WTC11 (cell line): Measurements from ENCODE around the gene ACTR3C. TPM values are rescaled to one million over a fixed set of nuclear protein-coding genes. Genes with fewer than 3 reads are reported as not detected.

ENCODE experiments used
- ATAC-seq: fragments of 200-7000 bp; cut with Tn5 transposase; 2 replicates; pipeline ENCODE4 v1.10.0; 2021; ENCODE audit warnings: mild to moderate bottlenecking, moderate library complexity
- CTCF ChIA-PET: fragments of 300-600 bp; sonication (Branson Sonifier 250); formaldehyde crosslinking; loops from one replicate; lab custom pipeline; 2021; ENCODE audit warnings: antibody characterized with exemption; lab: Charles Lee
- POLR2A ChIA-PET: fragments of 350-600 bp; sonication (Branson Sonifier 250); formaldehyde crosslinking; loops from one replicate; lab custom pipeline; 2021; ENCODE audit warnings: antibody characterized with exemption; lab: Charles Lee
- DNase-seq: peaks from one replicate; pipeline ENCODE4 v3.0.0; 2021; ENCODE audit warnings: low spot score
- H3K27ac Mint-ChIP-seq: 2 replicates; pipeline ENCODE4 v1.8.0; 2021; ENCODE audit warnings: mixed read lengths
- H3K27me3 Mint-ChIP-seq: 2 replicates; pipeline ENCODE4 v1.8.0; 2021; ENCODE audit warnings: low read depth, mild to moderate bottlenecking, moderate library complexity, mixed read lengths
- H3K36me3 Mint-ChIP-seq: 2 replicates; pipeline ENCODE4 v1.8.0; 2021; ENCODE audit warnings: mixed read lengths
- H3K4me1 Mint-ChIP-seq: 2 replicates; pipeline ENCODE4 v1.8.0; 2022; ENCODE audit warnings: mixed read lengths
- H3K4me3 Mint-ChIP-seq: 2 replicates; pipeline ENCODE4 v1.8.0; 2021; ENCODE audit warnings: mild to moderate bottlenecking, moderate library complexity, mixed read lengths
- H3K9me3 Mint-ChIP-seq: 2 replicates; pipeline ENCODE4 v1.8.0; 2021; ENCODE audit warnings: mixed read lengths
- FOXJ3 ChIP-seq: sonication (generic); formaldehyde crosslinking; IDR thresholded peaks from 2 replicates; pipeline ENCODE4 v1.9.0; 2021; ENCODE audit warnings: missing genetic modification reagents, mild to moderate bottlenecking, borderline replicate concordance
- FOXP1 ChIP-seq: sonication (generic); formaldehyde crosslinking; IDR thresholded peaks from 2 replicates; pipeline ENCODE4 v1.8.0; 2022; ENCODE audit warnings: missing genetic modification reagents, mild to moderate bottlenecking, moderate library complexity, borderline replicate concordance
- HMGA2 ChIP-seq: fragments of 250-450 bp; sonication (Bioruptor Pico); IDR thresholded peaks from 2 replicates; pipeline ENCODE4 v1.4.0; 2021; ENCODE audit warnings: mild to moderate bottlenecking, moderate library complexity
- JAZF1 ChIP-seq: fragments of 250-450 bp; sonication (Bioruptor Pico); IDR thresholded peaks from 2 replicates; pipeline ENCODE4 v1.9.0; 2021; ENCODE audit warnings: moderate library complexity, mild to moderate bottlenecking, inconsistent platforms
- JUN ChIP-seq: sonication (generic); formaldehyde crosslinking; IDR thresholded peaks from 2 replicates; pipeline ENCODE4 v1.8.0; 2023; ENCODE audit warnings: mild to moderate bottlenecking, missing genetic modification reagents
- KAT7 ChIP-seq: sonication (generic); formaldehyde crosslinking; IDR thresholded peaks from 2 replicates; pipeline ENCODE4 v1.8.1; 2023; ENCODE audit warnings: missing genetic modification reagents, mild to moderate bottlenecking, borderline replicate concordance
- MYBL2 ChIP-seq: sonication (generic); formaldehyde crosslinking; IDR thresholded peaks from 2 replicates; pipeline ENCODE4 v1.8.1; 2023; ENCODE audit warnings: mild to moderate bottlenecking, moderate library complexity, missing genetic modification reagents
- NFE2L1 ChIP-seq: sonication (generic); formaldehyde crosslinking; IDR thresholded peaks from 2 replicates; pipeline ENCODE4 v1.8.1; 2023; ENCODE audit warnings: missing genetic modification reagents
- NR1H2 ChIP-seq: sonication (generic); formaldehyde crosslinking; IDR thresholded peaks from 2 replicates; pipeline ENCODE4 v1.9.0; 2021; ENCODE audit warnings: mild to moderate bottlenecking, moderate library complexity, missing genetic modification reagents
- NR3C1 ChIP-seq: sonication (generic); formaldehyde crosslinking; conservative IDR thresholded peaks from 2 replicates; pipeline ENCODE4 v1.8.1; 2023; ENCODE audit warnings: low read depth, mild to moderate bottlenecking, missing genetic modification reagents
- OVOL2 ChIP-seq: fragments of 250-450 bp; sonication (Bioruptor Pico); IDR thresholded peaks from 2 replicates; pipeline ENCODE4 v1.9.0; 2021; ENCODE audit warnings: mild to moderate bottlenecking, borderline replicate concordance
- RELA ChIP-seq: sonication (generic); formaldehyde crosslinking; IDR thresholded peaks from 2 replicates; pipeline ENCODE4 v1.8.1; 2022; ENCODE audit warnings: missing genetic modification reagents, mild to moderate bottlenecking, borderline replicate concordance
- RORB ChIP-seq: fragments of 250-450 bp; sonication (Bioruptor Pico); IDR thresholded peaks from 2 replicates; pipeline ENCODE4 v1.9.0; 2021; ENCODE audit warnings: mild to moderate bottlenecking
- SMAD4 ChIP-seq: sonication (generic); formaldehyde crosslinking; IDR thresholded peaks from 2 replicates; pipeline ENCODE4 v1.8.0; 2022; ENCODE audit warnings: mild to moderate bottlenecking, missing genetic modification reagents
- SP1 ChIP-seq: sonication (generic); formaldehyde crosslinking; conservative IDR thresholded peaks from 2 replicates; pipeline ENCODE4 v1.8.1; 2022; ENCODE audit warnings: missing genetic modification reagents
- TEAD4 ChIP-seq: sonication (generic); formaldehyde crosslinking; IDR thresholded peaks from 2 replicates; pipeline ENCODE4 v1.8.0; 2022; ENCODE audit warnings: mild to moderate bottlenecking, missing genetic modification reagents
- TP53 ChIP-seq: sonication (generic); formaldehyde crosslinking; IDR thresholded peaks from 2 replicates; pipeline ENCODE4 v1.8.1; 2023; ENCODE audit warnings: mild to moderate bottlenecking, missing genetic modification reagents
- ZNF263 ChIP-seq: sonication (generic); formaldehyde crosslinking; IDR thresholded peaks from 2 replicates; pipeline ENCODE4 v1.8.1; 2022; ENCODE audit warnings: low read depth, mild to moderate bottlenecking, moderate library complexity, missing genetic modification reagents
- ZNF396 ChIP-seq: fragments of 250-450 bp; sonication (Bioruptor Pico); IDR thresholded peaks from 2 replicates; pipeline ENCODE4 v1.8.0; 2021; ENCODE audit warnings: mild to moderate bottlenecking, moderate library complexity, borderline replicate concordance
- ZNF423 ChIP-seq: fragments of 250-450 bp; sonication (Bioruptor Pico); IDR thresholded peaks from 2 replicates; pipeline ENCODE4 v2.1.2; 2022; ENCODE audit warnings: mild to moderate bottlenecking, moderate library complexity
- total RNA-seq: library from RNA; stranded (reverse); gene quantifications from 3 replicates; pipeline ENCODE4 v1.2.3, GENCODE V29; 2021
- TF ChIP-seq, protein P1 (sequence below): fragments of 250-450 bp; sonication (Bioruptor Pico); IDR thresholded peaks from 2 replicates; pipeline ENCODE4 v1.9.0; 2021; ENCODE audit warnings: mild to moderate bottlenecking
- TF ChIP-seq, protein P2 (sequence below): sonication (generic); formaldehyde crosslinking; IDR thresholded peaks from 2 replicates; pipeline ENCODE4 v1.8.1; 2022; ENCODE audit warnings: mild to moderate bottlenecking, moderate library complexity, missing genetic modification reagents
- TF ChIP-seq, protein P3 (sequence below): sonication (generic); formaldehyde crosslinking; IDR thresholded peaks from 2 replicates; pipeline ENCODE4 v1.8.0; 2023; ENCODE audit warnings: mild to moderate bottlenecking, missing genetic modification reagents
- TF ChIP-seq, protein P4 (sequence below): sonication (generic); formaldehyde crosslinking; IDR thresholded peaks from 2 replicates; pipeline ENCODE4 v1.8.1; 2023; ENCODE audit warnings: mild to moderate bottlenecking, missing genetic modification reagents

Gene ACTR3C
- total RNA-seq, 1 experiment from 2014 or later: 1.4 TPM

DNA sequence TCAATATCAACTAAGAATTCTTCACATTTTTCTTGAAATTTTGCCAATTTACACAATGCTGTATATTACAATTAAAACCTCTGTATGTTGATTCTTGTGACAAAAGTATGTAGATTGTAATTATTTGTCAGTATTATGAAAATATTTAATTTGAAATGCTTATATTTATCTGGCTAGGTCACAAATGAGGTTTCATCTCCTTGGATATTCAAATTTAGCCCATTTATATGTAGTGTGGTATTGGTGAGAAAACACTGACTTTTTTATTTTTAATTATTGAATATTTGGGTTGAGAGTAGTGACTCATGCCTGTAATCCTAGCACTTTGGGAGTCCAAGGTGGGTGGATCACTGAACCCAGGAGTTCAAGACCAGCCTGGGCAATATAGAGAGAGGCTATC is 21.0 kb upstream of the ACTR3C start:
- POLR2A ChIA-PET: no interaction called here
- H3K9me3 Mint-ChIP-seq: peaks cover 26% of the 10 kb centered on the region
- peaks cover 26% of the 10 kb centered on the region for H3K4me1 Mint-ChIP-seq

DNA sequence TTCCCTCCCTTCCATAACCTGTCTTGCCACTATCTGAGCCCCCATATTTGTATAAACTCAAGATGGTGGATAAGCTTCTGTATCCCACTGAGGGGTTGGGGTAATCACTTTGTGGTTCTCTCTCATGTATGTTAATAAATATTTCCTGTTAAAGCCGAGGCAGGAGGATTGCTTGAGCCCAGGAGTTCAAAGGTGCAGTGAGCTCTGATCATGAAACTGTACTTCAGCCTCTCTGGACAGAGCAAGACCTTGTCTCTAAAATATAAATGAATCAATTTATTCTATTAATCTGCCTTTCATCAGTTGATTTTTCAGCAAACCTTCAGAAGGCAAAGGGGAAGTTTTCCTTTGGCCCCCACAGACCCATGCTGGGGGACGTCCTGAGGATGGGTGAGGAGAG is 19.9 kb upstream of the ACTR3C start:
- H3K4me1 Mint-ChIP-seq: peaks cover 34% of the 10 kb centered on the region
- DNase-seq: no peak
- TF ChIP-seq TP53 (CRISPR knock-in tag) (no peak), JUN (CRISPR knock-in tag) (no peak), NFE2L1 (no peak), ZNF396 (CRISPR knock-in tag) (no peak), RELA (no peak), TEAD4 (CRISPR knock-in tag) (no peak), HMGA2 (CRISPR knock-in tag) (no peak)
- peaks cover 34% of the 10 kb centered on the region for H3K27me3 Mint-ChIP-seq
- no peak for ATAC-seq
- no peak overlapping the region for H3K4me3 Mint-ChIP-seq
- H3K36me3 Mint-ChIP-seq: peaks cover 24% of the 10 kb centered on the region
- ChIA-PET CTCF (interaction anchor here (1.1 to 1.4 kb wide), 2 partner anchors 15 to 75 kb away, joined by 3 to 4 read pairs; no protein-coding TSS in a partner anchor), POLR2A (no interaction called here)
- H3K9me3 Mint-ChIP-seq: peaks cover 19% of the 10 kb centered on the region
- H3K27ac Mint-ChIP-seq: no peak overlapping the region

More for the DNA sequence above, 21.0 kb upstream of the ACTR3C start:
- CTCF ChIA-PET: no interaction called here
- ATAC-seq: no peak
- H3K27me3 Mint-ChIP-seq: peaks cover 34% of the 10 kb centered on the region
- peaks cover 24% of the 10 kb centered on the region for H3K36me3 Mint-ChIP-seq
- DNase-seq: no peak
- TF ChIP-seq, protein P1, sequence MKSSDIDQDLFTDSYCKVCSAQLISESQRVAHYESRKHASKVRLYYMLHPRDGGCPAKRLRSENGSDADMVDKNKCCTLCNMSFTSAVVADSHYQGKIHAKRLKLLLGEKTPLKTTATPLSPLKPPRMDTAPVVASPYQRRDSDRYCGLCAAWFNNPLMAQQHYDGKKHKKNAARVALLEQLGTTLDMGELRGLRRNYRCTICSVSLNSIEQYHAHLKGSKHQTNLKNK (CRISPR knock-in tag): no peak
- TF ChIP-seq OVOL2 (CRISPR knock-in tag) (no peak), FOXP1 (no peak), FOXJ3 (no peak), ZNF423 (no peak), KAT7 (CRISPR knock-in tag) (no peak), ZNF263 (CRISPR knock-in tag) (no peak), JAZF1 (no peak), SMAD4 (CRISPR knock-in tag) (no peak), MYBL2 (CRISPR knock-in tag) (no peak), NR1H2 (no peak), NR3C1 (CRISPR knock-in tag) (no peak), SP1 (no peak), RORB (CRISPR knock-in tag) (no peak)
- TF ChIP-seq, protein P2, sequence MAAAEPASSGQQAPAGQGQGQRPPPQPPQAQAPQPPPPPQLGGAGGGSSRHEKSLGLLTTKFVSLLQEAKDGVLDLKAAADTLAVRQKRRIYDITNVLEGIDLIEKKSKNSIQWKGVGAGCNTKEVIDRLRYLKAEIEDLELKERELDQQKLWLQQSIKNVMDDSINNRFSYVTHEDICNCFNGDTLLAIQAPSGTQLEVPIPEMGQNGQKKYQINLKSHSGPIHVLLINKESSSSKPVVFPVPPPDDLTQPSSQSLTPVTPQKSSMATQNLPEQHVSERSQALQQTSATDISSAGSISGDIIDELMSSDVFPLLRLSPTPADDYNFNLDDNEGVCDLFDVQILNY (CRISPR knock-in tag): no peak
- TF ChIP-seq, protein P3, sequence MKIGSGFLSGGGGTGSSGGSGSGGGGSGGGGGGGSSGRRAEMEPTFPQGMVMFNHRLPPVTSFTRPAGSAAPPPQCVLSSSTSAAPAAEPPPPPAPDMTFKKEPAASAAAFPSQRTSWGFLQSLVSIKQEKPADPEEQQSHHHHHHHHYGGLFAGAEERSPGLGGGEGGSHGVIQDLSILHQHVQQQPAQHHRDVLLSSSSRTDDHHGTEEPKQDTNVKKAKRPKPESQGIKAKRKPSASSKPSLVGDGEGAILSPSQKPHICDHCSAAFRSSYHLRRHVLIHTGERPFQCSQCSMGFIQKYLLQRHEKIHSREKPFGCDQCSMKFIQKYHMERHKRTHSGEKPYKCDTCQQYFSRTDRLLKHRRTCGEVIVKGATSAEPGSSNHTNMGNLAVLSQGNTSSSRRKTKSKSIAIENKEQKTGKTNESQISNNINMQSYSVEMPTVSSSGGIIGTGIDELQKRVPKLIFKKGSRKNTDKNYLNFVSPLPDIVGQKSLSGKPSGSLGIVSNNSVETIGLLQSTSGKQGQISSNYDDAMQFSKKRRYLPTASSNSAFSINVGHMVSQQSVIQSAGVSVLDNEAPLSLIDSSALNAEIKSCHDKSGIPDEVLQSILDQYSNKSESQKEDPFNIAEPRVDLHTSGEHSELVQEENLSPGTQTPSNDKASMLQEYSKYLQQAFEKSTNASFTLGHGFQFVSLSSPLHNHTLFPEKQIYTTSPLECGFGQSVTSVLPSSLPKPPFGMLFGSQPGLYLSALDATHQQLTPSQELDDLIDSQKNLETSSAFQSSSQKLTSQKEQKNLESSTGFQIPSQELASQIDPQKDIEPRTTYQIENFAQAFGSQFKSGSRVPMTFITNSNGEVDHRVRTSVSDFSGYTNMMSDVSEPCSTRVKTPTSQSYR: no peak
- TF ChIP-seq, protein P4, sequence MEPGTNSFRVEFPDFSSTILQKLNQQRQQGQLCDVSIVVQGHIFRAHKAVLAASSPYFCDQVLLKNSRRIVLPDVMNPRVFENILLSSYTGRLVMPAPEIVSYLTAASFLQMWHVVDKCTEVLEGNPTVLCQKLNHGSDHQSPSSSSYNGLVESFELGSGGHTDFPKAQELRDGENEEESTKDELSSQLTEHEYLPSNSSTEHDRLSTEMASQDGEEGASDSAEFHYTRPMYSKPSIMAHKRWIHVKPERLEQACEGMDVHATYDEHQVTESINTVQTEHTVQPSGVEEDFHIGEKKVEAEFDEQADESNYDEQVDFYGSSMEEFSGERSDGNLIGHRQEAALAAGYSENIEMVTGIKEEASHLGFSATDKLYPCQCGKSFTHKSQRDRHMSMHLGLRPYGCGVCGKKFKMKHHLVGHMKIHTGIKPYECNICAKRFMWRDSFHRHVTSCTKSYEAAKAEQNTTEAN: no peak
- no peak overlapping the region for H3K4me3 Mint-ChIP-seq
- no peak overlapping the region for H3K27ac Mint-ChIP-seq
